GM23248 (cell line): ENCODE results near the gene MARK1.

Experiments
- EZH2 ChIP-seq: fragments of 200-600 bp; sonication (generic); IDR thresholded peaks from 2 replicates; pipeline ENCODE4 v1.6.1; 2018; ENCODE audit warnings: antibody characterized with exemption, mild to moderate bottlenecking; ENCODE audit not compliant: insufficient read depth, poor library complexity, severe bottlenecking
- EZH2phosphoT487 ChIP-seq: fragments of 200-600 bp; sonication (generic); IDR thresholded peaks from 2 replicates; pipeline ENCODE4 v1.6.1; 2018; ENCODE audit warnings: antibody characterized with exemption, moderate library complexity, mild to moderate bottlenecking, low read depth; ENCODE audit not compliant: insufficient read depth

GRCh38 chr1:220511785-220512184 lies 16.2 kb upstream of the MARK1 start:
- TF ChIP-seq EZH2 (no peak), EZH2phosphoT487 (no peak)
